NCI-H446 (cell line): Measurements from ENCODE around the gene WBP2NL.

Experiments used
- DNase-seq, 2 experiments: peaks; one replicate each; lab custom pipeline; 2025; lab: John Stamatoyannopoulos, UW

WBP2NL gene

GRCh38 chr22:41978732-41979131, 19.9 kb upstream of the WBP2NL start:
- DNase-seq: no peak

DNA sequence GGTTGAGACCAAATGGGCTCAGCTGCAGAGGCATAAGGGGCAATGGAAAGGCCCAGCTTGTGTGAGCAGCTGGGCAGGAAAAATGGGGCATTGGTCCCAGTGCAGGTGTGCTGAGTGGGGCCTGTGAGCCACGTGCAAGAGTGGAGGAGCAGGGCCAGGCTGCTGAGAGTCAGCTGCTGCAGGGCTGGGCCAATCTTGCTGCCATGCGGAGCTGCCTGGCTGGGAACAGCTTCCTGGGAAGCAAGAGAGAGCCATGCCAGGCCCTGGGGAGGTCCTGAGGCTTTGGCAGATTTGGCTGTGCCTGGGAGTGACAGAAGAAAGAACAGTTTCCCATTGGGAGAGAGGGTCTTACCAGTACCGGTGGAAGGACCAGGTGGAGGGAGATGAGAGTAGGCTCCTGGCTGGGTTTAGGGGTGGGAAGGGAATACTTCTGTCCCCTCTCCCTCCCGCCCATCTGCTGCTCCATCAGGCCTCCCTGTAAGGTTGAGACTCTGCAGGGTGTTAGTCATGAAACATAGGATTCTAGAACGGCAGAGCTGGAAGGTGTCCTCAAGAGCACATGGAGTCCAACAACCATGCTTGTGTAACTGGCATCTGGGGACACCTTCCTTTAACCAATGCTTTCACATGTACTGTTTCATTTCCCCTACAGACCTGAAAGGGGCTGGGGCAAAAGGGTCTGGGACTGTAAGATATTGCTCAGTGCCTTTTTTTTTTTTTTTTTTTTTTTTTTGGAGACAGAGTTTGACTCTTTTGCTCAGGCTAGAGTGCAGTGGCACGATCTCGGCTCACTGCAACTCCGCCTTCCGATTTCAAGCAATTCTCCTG, 19.0 kb upstream of the WBP2NL start:
- peak; percentile 36 to 70 for DNase-seq

DNA sequence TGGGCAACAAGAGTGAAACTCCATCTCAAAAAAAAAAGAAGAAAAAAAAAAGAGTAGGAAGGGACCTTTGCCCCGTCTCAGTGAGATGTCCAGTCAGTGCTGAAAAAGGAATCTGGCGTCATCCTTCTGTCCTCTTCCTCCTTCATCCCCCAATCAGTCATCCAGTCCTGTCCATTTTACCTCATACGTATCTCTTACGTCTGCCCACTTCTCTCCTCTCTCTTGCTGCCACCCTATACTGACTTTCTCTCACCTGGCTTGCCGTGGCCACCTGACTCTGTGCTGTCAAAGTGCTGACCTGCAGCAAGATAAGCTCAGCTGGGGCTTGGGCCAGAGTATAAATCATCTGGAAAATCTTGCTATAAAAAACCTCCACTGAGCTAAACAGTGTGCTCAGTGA, 15.7 kb upstream of the WBP2NL start:
- DNase-seq: no peak

DNA sequence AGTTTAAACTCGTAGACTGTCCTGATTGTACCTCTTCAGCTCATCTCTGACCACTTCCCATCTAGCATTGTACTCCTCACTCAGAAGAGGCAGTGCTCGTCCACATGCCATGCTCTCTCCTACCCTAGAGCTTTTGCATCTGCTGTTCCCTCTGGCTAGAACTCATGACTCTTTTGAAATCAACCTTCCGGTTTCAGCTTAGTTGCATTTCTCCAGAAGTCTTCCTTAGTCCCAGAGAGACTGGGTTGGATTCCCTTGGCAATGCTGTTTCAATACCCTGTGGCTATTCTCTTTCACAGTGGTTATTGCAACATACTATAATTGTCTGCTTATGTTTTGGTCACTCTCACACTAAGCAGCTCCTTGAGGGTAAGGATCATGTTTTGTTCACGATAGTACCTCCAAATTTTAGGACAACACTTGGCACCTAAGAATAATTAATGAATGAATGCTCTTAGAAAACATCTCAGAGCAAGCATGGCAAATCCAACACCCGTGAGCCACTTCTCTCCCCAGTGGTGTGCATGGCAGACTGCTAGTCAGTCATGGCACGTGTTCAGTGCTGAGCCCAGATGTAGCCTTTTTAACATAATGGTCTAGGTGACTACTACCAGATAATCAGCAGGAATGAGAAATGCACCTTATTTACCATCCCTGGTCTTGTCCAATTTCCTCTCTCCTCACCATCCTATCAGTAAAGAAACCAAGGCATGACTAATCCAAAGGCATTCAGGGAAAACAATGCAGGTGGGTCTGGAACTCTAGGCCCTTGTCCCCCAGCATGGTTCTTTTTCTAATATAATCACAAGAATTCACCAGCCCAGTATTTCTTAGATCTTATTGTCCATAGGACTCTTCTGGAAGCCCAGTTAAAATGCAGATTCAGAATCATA, 14.8 kb upstream of the WBP2NL start:
- no peak for DNase-seq

DNA sequence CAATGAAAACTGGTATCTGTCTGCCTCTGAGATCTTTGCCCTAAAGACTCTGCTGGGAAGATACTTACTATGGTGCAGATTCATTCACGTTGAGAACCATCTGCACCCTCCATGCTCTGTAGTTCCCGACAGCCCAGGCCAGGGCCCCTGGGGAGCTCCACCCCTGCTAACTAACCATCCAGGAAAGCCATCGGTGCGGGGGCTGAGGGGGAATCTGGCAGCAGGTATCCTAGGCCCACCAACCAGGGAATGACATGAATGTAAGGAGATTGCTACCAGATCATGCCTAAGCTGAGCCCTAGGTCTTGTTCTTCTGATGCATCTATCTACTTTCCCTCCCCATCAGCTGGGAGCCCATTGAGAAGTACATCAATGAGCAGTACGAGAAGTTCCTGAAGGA, 11.3 kb upstream of the WBP2NL start:
- DNase-seq: no peak

DNA sequence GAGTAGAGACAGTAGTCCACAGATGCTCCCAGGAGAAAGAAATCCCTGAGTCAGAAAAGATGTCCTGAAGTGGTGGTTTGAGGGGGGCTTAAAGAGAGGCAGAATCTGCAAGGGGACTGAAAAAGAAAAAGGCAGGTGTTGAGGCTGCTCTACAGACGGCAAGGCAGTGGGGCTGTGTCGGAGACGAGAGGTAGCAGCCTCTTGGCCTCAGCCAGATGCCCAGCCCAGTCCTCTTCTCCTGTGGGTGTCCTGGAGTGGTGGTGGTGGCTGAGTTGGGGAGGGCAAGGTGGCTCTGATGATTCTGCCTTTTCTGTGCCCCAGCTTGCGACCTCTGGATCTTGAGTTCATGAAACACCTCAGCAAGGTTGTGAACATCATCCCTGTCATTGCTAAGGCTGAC, 9.3 kb upstream of the WBP2NL start:
- no peak for DNase-seq

DNA sequence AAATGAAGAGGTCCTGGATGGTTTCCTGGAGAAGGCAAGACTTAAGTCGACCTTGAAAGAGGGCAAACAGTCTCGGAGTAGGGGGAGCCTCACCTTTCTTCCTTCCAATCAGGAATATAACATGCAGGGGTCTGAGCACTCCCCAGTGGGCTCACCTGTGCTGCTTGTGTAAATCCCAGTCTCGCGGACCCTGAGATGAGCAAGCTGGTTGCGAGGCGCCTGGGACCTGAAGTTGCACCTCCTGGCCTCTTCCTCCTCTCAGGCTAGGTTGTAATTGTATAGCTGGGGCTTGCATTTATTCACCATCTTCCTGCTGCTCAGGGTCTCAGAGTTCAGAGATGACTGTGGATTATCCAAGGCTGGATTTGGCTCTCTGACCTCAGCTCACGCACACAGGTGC, 7.5 kb upstream of the WBP2NL start:
- DNase-seq: no peak

GRCh38 chr22:41992496-41992895, 6.1 kb upstream of the WBP2NL start:
- DNase-seq: no peak

DNA sequence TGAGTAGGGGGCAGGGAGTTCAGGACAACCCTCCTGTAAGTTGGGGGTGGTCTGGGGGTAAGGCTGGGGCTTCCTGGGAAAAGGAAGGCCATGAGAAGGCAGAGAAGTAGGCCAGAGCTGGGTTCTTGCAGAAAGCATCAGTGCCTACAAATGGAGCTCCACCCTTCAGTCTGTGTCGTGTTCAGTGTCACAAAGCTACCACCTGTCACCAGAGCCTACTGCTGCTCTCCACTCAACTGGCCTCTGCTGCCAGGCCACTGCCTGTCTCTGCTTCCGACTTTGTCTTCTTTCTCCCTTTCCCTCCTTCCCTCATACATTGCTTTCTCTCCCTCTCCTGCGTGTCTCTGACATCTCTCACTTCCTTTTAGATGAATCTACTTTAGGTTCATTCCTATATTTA, 3.4 kb upstream of the WBP2NL start:
- DNase-seq: no peak

DNA sequence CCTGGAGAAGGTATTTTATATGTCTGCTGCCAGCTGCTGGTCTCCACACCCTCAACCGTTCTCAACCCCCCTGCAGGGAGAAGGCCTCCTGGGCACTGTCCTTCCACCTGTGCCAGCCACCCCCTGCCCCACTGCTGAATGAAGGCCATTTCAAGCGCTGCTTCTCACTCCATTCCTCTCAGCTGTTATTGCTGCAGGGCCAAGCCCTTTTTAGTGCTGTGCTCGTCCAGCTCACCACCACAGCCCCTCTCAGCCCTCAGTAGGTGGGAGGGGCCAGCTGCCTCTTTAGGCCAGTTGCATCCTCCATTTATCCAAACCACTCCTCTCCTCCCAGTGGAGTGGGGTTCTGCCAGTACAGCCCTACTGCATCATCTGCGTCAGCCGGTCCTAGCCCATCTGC, 1.8 kb upstream of the WBP2NL start:
- no peak for DNase-seq

GRCh38 chr22:42000466-42000865, 1.9 kb downstream of the WBP2NL start:
- DNase-seq: no peak

- DNase-seq: no peak
These were observed 2.5 kb downstream of the WBP2NL start for GRCh38 chr22:42001121-42001520.

- no peak for DNase-seq
These were observed 3.1 kb downstream of the WBP2NL start for GRCh38 chr22:42001706-42002105.

GRCh38 chr22:42007922-42008321, 9.3 kb downstream of the WBP2NL start:
- no peak for DNase-seq

DNA sequence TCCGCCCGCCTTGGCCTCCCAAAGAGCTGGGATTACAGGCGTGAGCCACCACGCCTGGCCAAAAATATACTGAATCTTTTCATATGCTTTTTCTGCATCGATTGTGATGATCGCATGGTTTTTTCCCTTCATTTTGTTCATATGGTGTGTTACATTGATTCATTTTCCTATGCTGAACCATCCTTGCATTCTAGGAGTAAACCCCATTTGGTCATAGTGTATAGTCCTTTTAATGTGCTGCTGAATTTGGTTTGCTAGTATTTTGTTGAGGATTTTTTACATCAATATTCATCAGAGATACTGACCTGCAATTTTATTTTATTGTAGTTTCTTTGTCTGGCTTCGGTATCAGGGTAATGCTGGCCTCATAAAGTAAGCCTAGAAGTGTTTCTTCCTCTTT, 12.2 kb downstream of the WBP2NL start:
- DNase-seq: no peak

- DNase-seq: no peak
These were observed 14.8 kb downstream of the WBP2NL start for GRCh38 chr22:42013385-42013784.

- DNase-seq: no peak
These were observed 17.5 kb downstream of the WBP2NL start for GRCh38 chr22:42016111-42016510.

GRCh38 chr22:42018224-42018623, 19.6 kb downstream of the WBP2NL start:
- no peak for DNase-seq

GRCh38 chr22:42021571-42021970, 23.0 kb downstream of the WBP2NL start:
- no peak for DNase-seq

DNA sequence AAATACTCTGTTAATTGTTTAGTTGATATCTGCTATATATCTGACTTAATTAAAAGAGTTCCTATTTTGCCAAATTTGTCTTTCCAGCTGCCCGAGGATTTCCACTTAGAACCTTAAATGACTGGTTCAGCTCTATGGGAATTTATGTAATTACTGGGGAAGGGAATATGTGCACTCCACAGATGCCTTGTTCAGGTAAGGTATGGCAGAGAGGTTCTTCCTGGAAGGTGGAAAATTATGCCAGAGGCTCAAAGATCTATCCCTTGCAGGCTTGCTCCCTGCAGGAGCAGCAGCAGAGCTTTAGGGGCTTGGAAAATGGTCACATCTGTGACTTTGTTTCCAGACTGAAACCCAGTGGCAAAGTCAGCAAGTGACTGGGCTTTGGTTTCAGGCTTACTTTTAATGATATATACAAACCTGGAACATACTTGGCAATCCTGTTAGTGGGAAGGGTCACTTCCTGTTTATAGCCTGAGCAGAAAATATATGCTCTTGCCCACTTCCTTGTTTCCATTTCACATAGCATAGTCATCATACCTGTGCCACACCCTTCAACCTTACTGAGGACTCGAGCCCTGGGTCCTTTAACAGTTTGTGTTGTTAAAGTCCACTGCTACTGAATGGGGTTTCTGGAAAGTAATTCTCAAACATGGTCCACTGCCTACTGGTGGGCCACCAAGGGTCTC, 23.7 kb downstream of the WBP2NL start:
- no peak for DNase-seq

DNA sequence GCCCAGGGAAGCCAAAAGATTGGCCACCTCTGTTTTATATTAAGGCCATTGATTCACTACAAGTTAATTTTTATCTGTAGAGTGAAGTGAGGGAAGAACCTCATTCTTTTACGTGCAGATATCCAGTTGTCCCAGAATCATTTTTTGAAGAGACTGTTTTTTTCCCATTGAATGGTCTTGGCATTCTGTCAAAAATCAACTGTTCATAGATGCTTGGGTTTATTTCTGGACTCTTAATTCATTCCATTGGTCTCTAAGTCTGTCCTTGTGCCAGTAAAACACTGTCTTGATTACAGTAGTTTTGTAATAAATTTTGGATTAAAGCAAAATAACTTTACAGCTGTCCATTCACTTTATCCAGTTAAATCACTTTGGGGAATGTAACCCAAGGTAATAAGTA, 26.8 kb downstream of the WBP2NL start:
- no peak for DNase-seq

GRCh38 chr22:42026705-42027104, 28.1 kb downstream of the WBP2NL start:
- DNase-seq: no peak
